Measurements from ENCODE around the gene LIX1.
"Not testable (repeated sequence)": the region's sequence is repeated elsewhere in the genome, so short reads cannot be mapped to it uniquely, and the experiment has no call there.

The LIX1 gene

GRCh38 chr5:97088774-97089148 lies 53.6 kb downstream of the LIX1 start:
- DNase-seq (ENCODE audit: extremely low read depth, low read depth) = no peak
- TF ChIP-seq, protein P1, sequence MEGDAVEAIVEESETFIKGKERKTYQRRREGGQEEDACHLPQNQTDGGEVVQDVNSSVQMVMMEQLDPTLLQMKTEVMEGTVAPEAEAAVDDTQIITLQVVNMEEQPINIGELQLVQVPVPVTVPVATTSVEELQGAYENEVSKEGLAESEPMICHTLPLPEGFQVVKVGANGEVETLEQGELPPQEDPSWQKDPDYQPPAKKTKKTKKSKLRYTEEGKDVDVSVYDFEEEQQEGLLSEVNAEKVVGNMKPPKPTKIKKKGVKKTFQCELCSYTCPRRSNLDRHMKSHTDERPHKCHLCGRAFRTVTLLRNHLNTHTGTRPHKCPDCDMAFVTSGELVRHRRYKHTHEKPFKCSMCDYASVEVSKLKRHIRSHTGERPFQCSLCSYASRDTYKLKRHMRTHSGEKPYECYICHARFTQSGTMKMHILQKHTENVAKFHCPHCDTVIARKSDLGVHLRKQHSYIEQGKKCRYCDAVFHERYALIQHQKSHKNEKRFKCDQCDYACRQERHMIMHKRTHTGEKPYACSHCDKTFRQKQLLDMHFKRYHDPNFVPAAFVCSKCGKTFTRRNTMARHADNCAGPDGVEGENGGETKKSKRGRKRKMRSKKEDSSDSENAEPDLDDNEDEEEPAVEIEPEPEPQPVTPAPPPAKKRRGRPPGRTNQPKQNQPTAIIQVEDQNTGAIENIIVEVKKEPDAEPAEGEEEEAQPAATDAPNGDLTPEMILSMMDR (IDR thresholded peaks at IDR 0.05; ENCODE audit: low read depth, low read length) = no peak

DNA sequence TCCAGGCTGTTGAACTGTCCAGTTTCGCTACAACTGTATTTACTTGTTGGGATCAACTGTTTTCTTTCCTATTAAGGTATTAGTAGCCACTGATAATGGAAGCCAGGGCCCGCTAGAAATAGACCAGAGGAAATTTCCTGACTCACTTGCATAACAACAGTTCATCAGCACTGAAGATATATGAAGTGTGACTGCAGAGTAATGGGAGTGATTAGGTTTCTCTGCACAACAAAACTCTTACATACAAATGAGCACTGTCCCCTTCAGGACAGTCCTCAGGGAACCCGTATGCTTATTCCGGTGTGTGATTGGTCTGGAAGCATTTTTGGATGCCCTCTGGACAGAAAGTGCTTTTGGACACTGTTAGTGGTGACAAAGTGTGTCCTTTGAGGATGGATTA lies 55.3 kb downstream of the LIX1 start:
- TF ChIP-seq, protein P1 (IDR thresholded peaks at IDR 0.05; ENCODE audit: low read depth, low read length) = no peak
- DNase-seq (ENCODE audit: extremely low read depth, low read depth) = no peak

DNA sequence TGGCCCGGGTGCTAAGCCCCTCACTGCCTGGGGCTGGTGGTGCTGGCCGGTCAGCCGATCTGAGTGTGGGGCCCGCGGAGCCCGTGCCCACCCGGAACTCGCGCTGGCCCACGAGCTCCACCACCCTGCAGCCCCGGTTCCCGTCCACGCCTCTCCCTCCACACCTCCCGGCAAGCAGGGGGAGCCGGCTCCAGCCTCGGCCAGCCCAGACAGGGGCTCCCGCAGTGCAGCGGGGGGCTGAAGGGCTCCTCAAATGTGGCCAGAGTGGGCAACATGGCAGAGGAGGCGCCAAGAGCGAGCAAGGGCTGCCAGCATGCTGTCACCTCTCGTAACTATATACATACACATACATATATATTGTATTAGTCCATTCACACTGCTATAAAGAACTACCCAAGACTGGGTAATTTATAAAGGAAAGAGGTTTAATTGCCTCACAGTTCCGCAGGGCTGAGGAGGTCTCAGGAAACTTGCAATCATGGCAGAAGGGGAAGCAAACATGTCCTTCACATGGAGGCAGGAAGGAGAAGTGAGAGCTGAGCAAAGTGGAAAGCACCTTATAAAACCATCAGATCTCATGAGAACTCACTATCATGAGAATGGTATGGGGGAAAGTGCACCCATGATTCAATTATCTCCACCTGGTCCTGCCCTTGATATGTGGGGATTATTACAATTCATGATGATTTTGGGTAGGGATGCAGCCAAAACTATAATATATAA lies 56.8 kb downstream of the LIX1 start:
- TF ChIP-seq, protein P1 (IDR thresholded peaks at IDR 0.05; ENCODE audit: low read depth, low read length) = no peak
- DNase-seq (ENCODE audit: extremely low read depth, low read depth) = no peak

GRCh38 chr5:97084782-97085458 lies 57.5 kb downstream of the LIX1 start:
- DNase-seq (ENCODE audit: extremely low read depth, low read depth) = not testable (repeated sequence)

DNA sequence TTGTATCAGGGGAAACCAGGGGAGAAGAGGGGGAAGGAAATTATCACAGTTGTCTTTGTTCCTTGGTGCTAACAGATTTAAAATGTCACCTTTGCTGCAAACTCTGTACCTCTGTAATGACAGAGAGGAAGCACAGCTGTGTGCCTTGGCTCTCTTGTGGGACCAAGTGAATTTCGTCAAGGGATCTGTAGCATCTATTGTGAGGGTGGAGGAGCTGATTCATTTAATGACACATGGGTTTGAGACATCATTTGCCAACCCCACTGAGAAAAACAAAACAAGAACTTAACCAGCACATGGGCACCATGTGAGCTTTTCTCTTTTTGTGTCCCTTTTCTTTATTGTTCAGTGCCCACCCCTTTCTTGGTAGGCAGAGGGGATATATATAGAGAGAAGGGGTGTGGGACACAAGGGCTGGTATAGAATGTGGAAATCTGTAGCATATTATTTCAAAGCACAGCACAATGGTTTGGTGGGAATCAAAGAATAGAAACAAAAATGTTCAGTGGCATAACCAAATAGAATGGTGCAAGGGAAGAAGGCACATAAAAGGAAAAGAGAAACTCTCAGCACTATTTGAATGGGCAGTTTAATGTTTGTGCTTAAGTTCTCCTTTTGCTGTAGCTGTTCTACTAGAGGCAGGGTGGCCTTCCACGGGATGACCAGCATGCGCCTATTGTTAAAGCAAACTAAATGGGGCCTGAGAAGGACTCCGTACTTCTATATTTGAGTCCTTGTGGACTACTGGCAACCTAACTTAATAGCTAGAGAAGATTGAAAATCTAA lies 63.3 kb downstream of the LIX1 start:
- no peak for DNase-seq (ENCODE audit: extremely low read depth, low read depth)
- TF ChIP-seq, protein P1 (IDR thresholded peaks at IDR 0.05; ENCODE audit: low read depth, low read length) = no peak

DNA sequence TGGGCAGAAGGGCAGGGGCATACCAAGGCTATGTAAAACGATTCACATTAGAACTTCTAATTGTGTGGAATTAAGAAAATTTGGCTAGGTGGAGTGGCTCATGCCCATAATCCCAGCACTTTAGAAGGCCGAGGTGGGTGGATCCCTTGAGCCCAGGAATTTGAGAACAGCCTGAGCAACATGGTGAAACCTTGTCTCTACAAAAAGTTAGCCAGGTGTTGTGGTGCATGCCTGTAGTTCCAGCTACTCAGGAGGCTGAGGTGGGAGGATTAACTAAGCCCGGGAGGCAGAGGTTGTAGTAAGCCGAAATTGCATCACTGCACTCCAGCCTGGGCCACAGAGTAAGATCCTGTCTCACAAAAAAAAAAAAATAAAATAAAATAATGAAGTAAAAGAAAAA lies 65.2 kb downstream of the LIX1 start:
- TF ChIP-seq, protein P1 (IDR thresholded peaks at IDR 0.05; ENCODE audit: low read depth, low read length) = no peak
- no peak for DNase-seq (ENCODE audit: extremely low read depth, low read depth)

DNA sequence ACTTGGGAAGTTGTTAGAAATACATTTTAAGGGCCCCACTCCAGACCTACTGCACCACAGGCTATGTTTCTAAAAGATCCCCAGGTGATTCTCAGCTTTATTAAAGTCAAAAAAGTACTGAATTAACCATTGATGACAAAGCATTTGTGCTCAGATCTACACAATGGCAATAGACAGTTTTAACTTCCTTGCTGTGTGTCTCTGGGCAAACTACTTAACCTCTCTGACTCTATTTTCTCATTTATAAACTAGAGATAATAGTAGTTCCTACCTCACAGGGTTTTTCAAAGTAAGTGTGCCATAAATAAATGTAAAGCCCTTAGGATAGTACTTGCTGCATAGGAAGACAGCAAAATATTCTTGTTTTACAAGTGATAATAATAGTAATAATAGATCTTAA lies 66.3 kb downstream of the LIX1 start:
- TF ChIP-seq, protein P1 (IDR thresholded peaks at IDR 0.05; ENCODE audit: low read depth, low read length) = no peak
- DNase-seq (ENCODE audit: extremely low read depth, low read depth) = no peak

All from AG09319 (cell line).